Thyroid gland (tissue), 4 donors: Measurements from ENCODE around the gene P2RY11. TPM values are rescaled to one million over a fixed set of nuclear protein-coding genes. Genes with fewer than 3 reads are reported as not detected.

Experiments used
- DNase-seq, 2 donors: peaks; one replicate each; pipeline ENCODE4 v3.0.0-alpha.2; 2019
- H3K27ac ChIP-seq, 3 donors: fragments of 200-600 bp; sonication (generic); 1 replicate in 2 of 3; 2 replicates in 1 of 3; pipeline ENCODE4 v1.5.1; 2016 to 2019; ENCODE audit warnings: mild to moderate bottlenecking in 1 of 3, moderate library complexity in 1 of 3
- H3K27me3 ChIP-seq: fragments of 200-600 bp; sonication (generic); one replicate; pipeline ENCODE4 v1.5.1; 2019
- H3K36me3 ChIP-seq, 2 donors: fragments of 200-600 bp; sonication (generic); one replicate each; pipeline ENCODE4 v1.5.1; 2016 to 2019
- H3K4me1 ChIP-seq, 2 donors: fragments of 200-600 bp; sonication (generic); one replicate each; pipeline ENCODE4 v1.5.1; 2017 to 2019
- H3K4me3 ChIP-seq, 3 donors: fragments of 200-600 bp; sonication (generic); replicated peaks in 1 of 3; 1 replicate in 2 of 3; 2 replicates in 1 of 3; pipeline ENCODE4 v1.5.1; 2016; ENCODE audit warnings: mild to moderate bottlenecking in 1 of 3
- H3K9me3 ChIP-seq: fragments of 200-600 bp; sonication (generic); one replicate; pipeline ENCODE4 v1.5.1; 2017
- POLR2A ChIP-seq, 2 donors: fragments of 450-650 bp; IDR thresholded peaks; one replicate each; pipeline ENCODE4 v1.6.1; 2017; ENCODE audit warnings: antibody characterized with exemption in 2 of 2, mild to moderate bottlenecking in 2 of 2, moderate library complexity in 1 of 2
- WGBS, 2 donors: methylation state at CpG; one replicate each; pipeline ENCODE4 v1.1.5; 2017; 5-methylcytosine and 5-hydroxymethylcytosine counted together
- intact Hi-C: fragments of 100-400 bp; cut with DNase I; formaldehyde crosslinking; loops from one replicate; pipeline ENCODE4 v1.15.1; 2023
- total RNA-seq, 4 donors: library from RNA; depleted of rRNA; stranded (reverse); fragments of >200 nt; gene quantifications; one replicate each; pipeline ENCODE4 v1.2.3, GENCODE V29; 2016
- TF ChIP-seq, protein P1 (sequence below), 6 experiments: fragments of 200-600 bp in 3 of 6; fragments of 450-650 bp in 3 of 6; sonication (generic) in 3 of 6; IDR thresholded peaks; one replicate each; pipeline ENCODE4 v1.5.1; 2016 to 2019; ENCODE audit warnings: antibody characterized with exemption in 6 of 6, mild to moderate bottlenecking in 2 of 6, inconsistent platforms in 1 of 6, moderate library complexity in 1 of 6

Gene P2RY11
- total RNA-seq, 4 donors from 2014 or later: 6.1 to 9.3 (median 6.3) TPM

DNA sequence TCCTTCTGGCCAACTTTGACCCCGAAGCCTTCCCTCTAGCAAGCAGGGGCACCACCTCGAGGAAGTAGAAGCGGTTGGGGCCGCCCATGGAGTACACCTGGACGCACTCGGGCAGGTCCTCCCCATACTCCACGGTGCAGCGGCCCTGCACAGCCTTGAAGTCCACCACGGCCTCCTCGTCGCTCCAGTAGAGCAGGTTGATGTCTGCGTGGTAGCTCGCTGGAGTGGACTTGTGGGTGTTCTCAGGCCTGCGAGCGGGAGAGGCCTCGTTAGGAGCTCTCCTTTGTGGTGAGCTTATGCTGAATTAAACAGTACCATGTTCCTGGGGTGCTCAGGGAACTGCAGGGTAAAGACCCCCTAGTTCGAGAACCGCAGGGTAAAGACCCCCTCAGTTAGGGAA, 30.5 kb downstream of the P2RY11 start:
- Histone ChIP-seq H3K27me3 (no peaks in the 10 kb centered on the region), H3K4me1 (no peaks in the 10 kb centered on the region), H3K27ac (no peak overlapping the region), H3K9me3 (no peaks in the 10 kb centered on the region), H3K4me3 (no peak overlapping the region), H3K36me3 (peaks cover 58 to 83% of the 10 kb centered on the region in 2 donors)
- no peak for DNase-seq
- WGBS, 2 donors: 88 to 92% methylated on average over 9 to 18 of the region's 18 CpGs
- intact Hi-C loops: no loop called here
- no peak for TF ChIP-seq POLR2A (IDR thresholded peaks at IDR 0.05)
- TF ChIP-seq, protein P1, sequence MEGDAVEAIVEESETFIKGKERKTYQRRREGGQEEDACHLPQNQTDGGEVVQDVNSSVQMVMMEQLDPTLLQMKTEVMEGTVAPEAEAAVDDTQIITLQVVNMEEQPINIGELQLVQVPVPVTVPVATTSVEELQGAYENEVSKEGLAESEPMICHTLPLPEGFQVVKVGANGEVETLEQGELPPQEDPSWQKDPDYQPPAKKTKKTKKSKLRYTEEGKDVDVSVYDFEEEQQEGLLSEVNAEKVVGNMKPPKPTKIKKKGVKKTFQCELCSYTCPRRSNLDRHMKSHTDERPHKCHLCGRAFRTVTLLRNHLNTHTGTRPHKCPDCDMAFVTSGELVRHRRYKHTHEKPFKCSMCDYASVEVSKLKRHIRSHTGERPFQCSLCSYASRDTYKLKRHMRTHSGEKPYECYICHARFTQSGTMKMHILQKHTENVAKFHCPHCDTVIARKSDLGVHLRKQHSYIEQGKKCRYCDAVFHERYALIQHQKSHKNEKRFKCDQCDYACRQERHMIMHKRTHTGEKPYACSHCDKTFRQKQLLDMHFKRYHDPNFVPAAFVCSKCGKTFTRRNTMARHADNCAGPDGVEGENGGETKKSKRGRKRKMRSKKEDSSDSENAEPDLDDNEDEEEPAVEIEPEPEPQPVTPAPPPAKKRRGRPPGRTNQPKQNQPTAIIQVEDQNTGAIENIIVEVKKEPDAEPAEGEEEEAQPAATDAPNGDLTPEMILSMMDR (IDR thresholded peaks at IDR 0.05): no peak

GRCh38 chr19:10142701-10143375, 31.3 kb downstream of the P2RY11 start:
- H3K36me3 ChIP-seq: peaks cover 55 to 74% of the 10 kb centered on the region in 2 donors
- TF ChIP-seq, protein P1 (IDR thresholded peaks at IDR 0.05): no peak
- no peak for TF ChIP-seq POLR2A (IDR thresholded peaks at IDR 0.05)
- WGBS, 2 donors: 84 to 89% methylated on average over 14 to 15 of the region's 15 CpGs
- no peak overlapping the region for H3K4me3 ChIP-seq
- H3K9me3 ChIP-seq: no peaks in the 10 kb centered on the region
- H3K27me3 ChIP-seq: no peaks in the 10 kb centered on the region
- intact Hi-C loops: no loop called here
- H3K27ac ChIP-seq: no peak overlapping the region
- H3K4me1 ChIP-seq: no peaks in the 10 kb centered on the region
- no peak for DNase-seq

DNA sequence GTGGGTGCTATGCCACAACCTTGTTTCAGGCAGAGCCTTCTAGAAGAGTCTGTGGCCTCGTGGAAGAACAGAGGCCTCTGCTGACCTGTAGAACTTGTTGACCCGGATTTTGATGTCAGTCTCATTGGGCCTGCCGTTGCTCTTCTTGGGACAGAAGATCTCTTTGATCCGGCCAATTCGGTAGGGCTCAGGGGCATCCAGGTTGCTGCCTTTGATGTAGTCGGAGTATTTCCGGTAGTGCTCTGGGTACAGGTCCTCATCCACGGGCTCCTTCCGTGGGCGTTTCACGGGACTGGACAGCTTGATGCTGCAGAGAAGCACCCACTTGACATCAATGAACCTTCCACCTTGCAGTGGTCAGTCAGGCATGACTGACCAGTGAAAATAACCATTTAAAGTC, 32.2 kb downstream of the P2RY11 start:
- H3K4me1 ChIP-seq: no peaks in the 10 kb centered on the region
- no peak overlapping the region for H3K4me3 ChIP-seq
- H3K27me3 ChIP-seq: no peaks in the 10 kb centered on the region
- no peak for DNase-seq
- 69 to 71% methylated on average over 8 to 10 of the region's 11 CpGs for WGBS, 2 donors
- peaks cover 58 to 68% of the 10 kb centered on the region in 2 donors for H3K36me3 ChIP-seq
- intact Hi-C loops: no loop called here
- H3K27ac ChIP-seq: no peak overlapping the region
- no peak for TF ChIP-seq POLR2A (IDR thresholded peaks at IDR 0.05)
- TF ChIP-seq, protein P1 (IDR thresholded peaks at IDR 0.05): no peak
- H3K9me3 ChIP-seq: no peaks in the 10 kb centered on the region

- H3K9me3 ChIP-seq: no peaks in the 10 kb centered on the region
- TF ChIP-seq, protein P1 (IDR thresholded peaks at IDR 0.05): no peak
- no peak overlapping the region for H3K27ac ChIP-seq
- H3K4me1 ChIP-seq: no peaks in the 10 kb centered on the region
- 86 to 91% methylated on average over 6 to 10 of the region's 10 CpGs for WGBS, 2 donors
- H3K27me3 ChIP-seq: no peaks in the 10 kb centered on the region
- DNase-seq: no peak
- intact Hi-C loops: no loop called here
- peaks cover 60 to 67% of the 10 kb centered on the region in 2 donors for H3K36me3 ChIP-seq
- no peak overlapping the region for H3K4me3 ChIP-seq
These were observed 32.9 kb downstream of the P2RY11 start for GRCh38 chr19:10144361-10144760.

GRCh38 chr19:10145031-10145430, 33.5 kb downstream of the P2RY11 start:
- WGBS, 2 donors: 94 to 100% methylated on average over 9 to 10 of the region's 10 CpGs
- intact Hi-C loops: no loop called here
- Histone ChIP-seq H3K36me3 (peaks cover 58 to 64% of the 10 kb centered on the region in 2 donors), H3K4me3 (no peak overlapping the region), H3K27me3 (no peaks in the 10 kb centered on the region), H3K9me3 (no peaks in the 10 kb centered on the region), H3K27ac (no peak overlapping the region), H3K4me1 (no peaks in the 10 kb centered on the region)
- no peak for TF ChIP-seq POLR2A (IDR thresholded peaks at IDR 0.05)
- TF ChIP-seq, protein P1 (IDR thresholded peaks at IDR 0.05): no peak
- DNase-seq: no peak
